Right ventricle myocardium inferior (tissue), 1 donor: ENCODE data around the gene VTI1A. TPM values are rescaled to one million over a fixed set of nuclear protein-coding genes. Genes with fewer than 3 reads are reported as not detected.
A peak's percentile ranks its signal among the peaks of the same experiment; 100 is the strongest.
"Not testable (repeated sequence)": the region's sequence is repeated elsewhere in the genome, so short reads cannot be mapped to it uniquely, and the experiment has no call there.

Experiments used
- ATAC-seq: fragments of 200-7000 bp; cut with Tn5 transposase; one replicate; pipeline ENCODE4 v1.9.1; 2020; ENCODE audit warnings: mild to moderate bottlenecking, moderate library complexity
- DNase-seq: peaks from one replicate; pipeline ENCODE4 v3.0.0; 2021; ENCODE audit errors: missing footprints
- intact Hi-C: fragments of 100-400 bp; cut with DNase I; formaldehyde crosslinking; loops from one replicate; pipeline ENCODE4 v1.11.0; 2022
- long read RNA-seq: library from polyadenylated mRNA; unstranded; transcript quantifications from one replicate; pipeline ENCODE4 v2.0.0, GENCODE V29; 2021
- total RNA-seq: library from RNA; stranded (reverse); fragmentation: NEBNext Ultra II Directional; extraction: Animal tissue kit (Norgen Biotek cat#: 25700); gene quantifications from one replicate; pipeline ENCODE4 v1.2.1, GENCODE V29; 2021
- donor health status: DM: no; HTN: yes; CAD: no; lungs with severe emphysema.

The VTI1A gene
- total RNA-seq: 21.2 TPM
- long read RNA-seq, full-length matches to known transcripts: 6 of 6 reads
- long read RNA-seq, partial matches to known transcripts: 0 of 6 reads
- long read RNA-seq, other reads (novel, unspliced or antisense): 0 of 6 reads

GRCh38 chr10:112446855-112447619, at the start of gene VTI1A, which contains the start of gene ZDHHC6:
Gene VTI1A, plus strand, starts transcription at chr10:112447215. Its CDS starts 159 bp downstream, at chr10:112447374.
Gene ZDHHC6, minus strand, starts transcription at chr10:112446914. Its CDS starts 1,478 bp downstream, at chr10:112445436.
- ATAC-seq (peak; percentile 97), DNase-seq (peak; percentile 92)
- intact Hi-C loops: no loop called here

GRCh38 chr10:112397592-112397991, 49.4 kb upstream of the VTI1A start:
- intact Hi-C loops: no loop called here
- DNase-seq: no peak
- ATAC-seq: no peak

DNA sequence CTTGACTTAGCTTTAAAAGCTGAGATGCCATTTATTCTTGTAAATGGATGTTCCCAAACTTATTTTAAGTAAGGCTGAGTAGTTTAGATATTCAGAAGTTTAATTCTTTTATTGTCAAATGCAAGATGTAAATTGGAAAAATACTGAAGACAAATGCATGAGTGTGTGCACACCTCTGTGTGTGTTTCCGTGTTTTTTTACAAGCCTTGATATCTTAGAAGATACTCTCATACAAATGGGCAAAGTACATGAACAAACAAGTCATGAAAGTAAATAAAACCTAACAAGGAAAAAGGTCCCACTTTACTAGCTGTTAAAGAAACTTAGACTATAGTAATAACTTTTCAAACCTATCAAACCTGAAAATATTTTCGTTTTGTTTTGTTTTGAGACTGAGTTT, 44.1 kb upstream of the VTI1A start:
- ATAC-seq: no peak
- intact Hi-C loops: no loop called here
- DNase-seq: no peak

GRCh38 chr10:112404617-112405016, 42.4 kb upstream of the VTI1A start:
- ATAC-seq (no peak), DNase-seq (no peak)
- intact Hi-C loops: no loop called here

GRCh38 chr10:112406806-112407205, 40.2 kb upstream of the VTI1A start:
- ATAC-seq, DNase-seq, intact Hi-C loops: not testable (repeated sequence)

DNA sequence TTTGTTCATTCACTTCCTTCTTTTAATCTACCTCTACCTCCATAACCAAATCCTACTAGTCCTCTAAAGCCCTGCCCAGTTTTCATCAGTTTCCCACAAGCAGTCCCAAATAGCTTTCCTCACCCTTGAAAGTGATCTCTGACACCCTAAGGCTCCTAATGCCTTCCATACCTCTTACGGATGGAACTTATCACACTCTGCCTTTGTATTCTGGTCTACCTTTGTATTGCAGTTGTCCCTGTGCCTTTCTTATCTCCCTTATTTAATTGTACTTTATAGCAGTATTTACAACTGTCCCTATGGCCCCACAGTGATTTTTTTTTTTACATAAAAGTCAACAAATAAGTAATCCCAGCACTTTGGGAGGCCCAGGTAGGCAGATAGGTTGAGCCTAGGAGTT, 39.3 kb upstream of the VTI1A start:
- ATAC-seq (no peak), DNase-seq (no peak)
- intact Hi-C loops: no loop called here

- DNase-seq: no peak
- intact Hi-C loops: no loop called here
- ATAC-seq: no peak
Measured at GRCh38 chr10:112409299-112409698, 37.7 kb upstream of the VTI1A start.

GRCh38 chr10:112409755-112410154, 37.3 kb upstream of the VTI1A start:
- no peak for DNase-seq
- intact Hi-C loops: no loop called here
- ATAC-seq: no peak

DNA sequence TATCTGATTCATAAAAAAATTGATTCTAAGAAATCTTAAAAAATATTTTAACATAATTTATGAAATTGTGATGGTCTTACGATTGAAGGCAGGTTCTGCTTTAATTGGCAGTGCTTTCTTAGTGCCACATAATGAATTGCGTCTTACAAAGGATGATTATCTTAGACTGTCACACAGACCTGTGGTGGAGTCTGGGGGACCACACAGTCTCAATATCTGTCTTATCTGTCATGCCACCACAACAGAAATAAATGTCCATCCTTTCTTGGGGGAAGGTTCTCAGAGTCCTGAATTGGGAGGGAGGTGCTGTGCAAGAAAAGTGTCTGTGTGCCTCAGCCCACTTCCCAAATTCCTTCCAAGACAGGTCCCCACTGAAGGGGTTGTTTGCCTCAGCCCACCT, 34.3 kb upstream of the VTI1A start:
- ATAC-seq: no peak
- no peak for DNase-seq
- intact Hi-C loops: no loop called here

DNA sequence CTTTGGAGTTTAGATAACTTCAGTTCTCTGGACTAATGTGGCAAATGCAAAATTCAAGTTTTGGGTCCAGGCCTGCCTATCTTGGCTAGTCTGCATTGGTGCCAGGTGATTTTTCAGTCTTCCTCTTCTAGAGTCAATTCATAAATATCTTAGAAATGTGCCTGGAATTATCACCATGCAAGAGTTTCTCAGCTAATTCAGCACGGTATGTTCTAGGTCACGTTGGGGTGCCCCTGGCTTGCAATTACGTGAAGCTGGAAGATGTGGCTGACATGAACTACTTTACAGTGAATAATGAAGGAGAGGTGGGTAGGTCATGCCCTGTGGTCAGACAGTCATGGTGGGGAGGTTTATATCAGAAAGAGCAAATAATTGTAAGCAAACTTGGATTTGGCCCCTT, 25.3 kb upstream of the VTI1A start:
- DNase-seq: no peak
- intact Hi-C loops: no loop called here
- ATAC-seq: no peak

- DNase-seq (no peak), ATAC-seq (no peak)
- intact Hi-C loops: no loop called here
Measured at GRCh38 chr10:112424651-112425050, 22.4 kb upstream of the VTI1A start.

- no peak for ATAC-seq
- no peak for DNase-seq
- intact Hi-C loops: no loop called here
Measured at GRCh38 chr10:112426111-112426510, 20.9 kb upstream of the VTI1A start.

DNA sequence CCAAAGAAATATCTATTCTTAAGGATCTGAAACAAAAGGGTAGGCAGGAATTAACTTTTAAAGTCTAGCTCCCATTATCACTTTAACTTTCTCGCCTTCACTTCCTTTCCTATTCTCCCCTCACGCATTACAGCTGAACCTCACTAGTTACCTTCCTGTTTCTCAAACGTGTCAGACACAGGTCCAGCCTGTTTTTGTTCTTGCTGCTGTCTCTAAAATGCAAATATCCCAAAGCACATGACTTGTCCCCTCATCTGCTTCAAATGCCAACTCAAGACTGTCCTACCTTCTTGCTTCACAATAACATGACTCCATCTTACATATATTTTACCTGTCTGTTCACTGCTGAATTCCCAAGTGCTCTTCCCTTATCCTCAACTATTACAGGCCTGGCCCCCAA, 17.9 kb upstream of the VTI1A start:
- DNase-seq: no peak
- no peak for ATAC-seq

DNA sequence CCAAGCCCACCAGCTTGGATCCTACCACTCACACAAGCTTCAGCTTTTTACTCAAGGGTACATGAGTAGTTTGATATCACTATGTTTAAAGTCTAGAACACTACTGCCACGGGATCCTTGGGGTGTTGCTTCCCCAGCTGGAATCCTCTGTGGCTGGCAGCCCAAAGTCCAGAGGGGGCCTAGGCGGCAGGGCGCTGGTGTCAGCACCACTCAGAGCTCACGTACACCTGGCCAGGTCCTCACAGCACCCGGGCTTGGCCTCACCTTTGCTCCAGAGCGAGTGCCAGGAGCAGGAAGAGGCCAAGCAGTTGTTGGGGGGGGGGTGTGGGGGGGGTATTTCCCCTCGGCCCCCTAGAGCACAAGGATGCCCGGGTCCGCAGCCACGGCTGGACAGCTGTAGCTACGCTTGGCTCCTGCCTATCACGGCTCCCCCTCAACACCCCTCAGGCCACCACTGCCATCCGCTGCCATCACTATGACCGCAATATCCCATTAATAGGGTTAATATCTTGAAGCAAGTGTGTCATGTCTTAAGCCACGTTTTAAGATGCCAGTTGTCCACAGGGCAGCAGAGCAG, 17.3 kb upstream of the VTI1A start:
- intact Hi-C loops: loop anchor here (5.0 to 10.0 kb wide), 2 partner anchors 115 to 252 kb away; no protein-coding TSS in a partner anchor
- ATAC-seq: no peak
- no peak for DNase-seq

More for the DNA sequence above, 17.9 kb upstream of the VTI1A start:
- intact Hi-C loops: no loop called here

DNA sequence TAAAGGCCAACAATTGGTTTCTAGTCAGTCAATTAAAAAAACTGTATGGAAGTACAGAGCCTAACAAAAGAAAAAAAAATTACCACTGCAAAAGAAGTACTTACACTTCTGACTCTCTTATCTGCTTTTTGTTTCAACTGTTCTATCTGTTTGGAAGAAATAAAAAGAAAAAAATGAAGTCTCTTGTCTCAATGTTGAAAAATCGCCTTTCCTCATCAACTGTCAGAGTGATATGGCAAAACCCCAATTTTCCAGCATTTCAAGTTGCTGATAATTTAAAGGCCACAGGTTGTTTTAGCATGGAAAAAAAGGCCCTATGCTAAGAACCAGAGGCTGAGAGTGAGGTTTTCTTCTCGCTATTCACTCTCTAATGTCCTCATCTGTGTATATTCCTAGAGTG, 13.9 kb upstream of the VTI1A start:
- intact Hi-C loops: loop anchor here (5.0 to 10.0 kb wide), 2 partner anchors 118 to 256 kb away; no protein-coding TSS in a partner anchor
- DNase-seq (no peak), ATAC-seq (no peak)

GRCh38 chr10:112434988-112435619, 11.9 kb upstream of the VTI1A start:
- intact Hi-C loops: loop anchor here (5.0 to 10.0 kb wide), 2 partner anchors 120 to 258 kb away; no protein-coding TSS in a partner anchor
- ATAC-seq (no peak), DNase-seq (no peak)

GRCh38 chr10:112438356-112438755, 8.7 kb upstream of the VTI1A start:
- ATAC-seq (no peak), DNase-seq (no peak)
- intact Hi-C loops: loop anchor here (10.0 kb wide), 1 partner anchor 124 kb away; no protein-coding TSS in a partner anchor

- DNase-seq (no peak), ATAC-seq (no peak)
- intact Hi-C loops: no loop called here
Measured at GRCh38 chr10:112441520-112441919, 5.5 kb upstream of the VTI1A start.

DNA sequence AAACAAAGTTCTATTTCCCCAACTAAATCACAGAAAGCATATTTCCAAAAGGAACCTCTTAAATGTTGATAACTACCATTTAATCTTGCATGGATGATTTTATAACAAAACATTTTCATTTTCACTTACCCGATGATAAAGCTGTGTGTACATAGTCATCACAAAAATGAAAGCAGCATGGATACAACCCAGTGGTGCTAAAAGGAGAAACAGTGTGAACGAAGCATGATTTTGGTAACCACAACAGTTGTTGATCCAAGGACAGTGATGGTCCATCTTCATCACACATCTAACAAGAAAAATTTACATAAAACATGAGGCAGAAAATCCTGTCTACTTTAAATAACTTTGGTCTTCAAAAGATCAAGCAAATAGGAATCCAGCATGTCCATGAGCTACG, 5.0 kb upstream of the VTI1A start:
- DNase-seq: no peak
- no peak for ATAC-seq
- intact Hi-C loops: no loop called here
